ENCODE data around the gene FAAH. TPM values are rescaled to one million over a fixed set of nuclear protein-coding genes. Genes with fewer than 3 reads are reported as not detected.
"Not testable (repeated sequence)": the region's sequence is repeated elsewhere in the genome, so short reads cannot be mapped to it uniquely, and the experiment has no call there.

FAAH gene
- 0.72 TPM for total RNA-seq (ENCODE audit: insufficient read depth, low replicate concordance)

DNA sequence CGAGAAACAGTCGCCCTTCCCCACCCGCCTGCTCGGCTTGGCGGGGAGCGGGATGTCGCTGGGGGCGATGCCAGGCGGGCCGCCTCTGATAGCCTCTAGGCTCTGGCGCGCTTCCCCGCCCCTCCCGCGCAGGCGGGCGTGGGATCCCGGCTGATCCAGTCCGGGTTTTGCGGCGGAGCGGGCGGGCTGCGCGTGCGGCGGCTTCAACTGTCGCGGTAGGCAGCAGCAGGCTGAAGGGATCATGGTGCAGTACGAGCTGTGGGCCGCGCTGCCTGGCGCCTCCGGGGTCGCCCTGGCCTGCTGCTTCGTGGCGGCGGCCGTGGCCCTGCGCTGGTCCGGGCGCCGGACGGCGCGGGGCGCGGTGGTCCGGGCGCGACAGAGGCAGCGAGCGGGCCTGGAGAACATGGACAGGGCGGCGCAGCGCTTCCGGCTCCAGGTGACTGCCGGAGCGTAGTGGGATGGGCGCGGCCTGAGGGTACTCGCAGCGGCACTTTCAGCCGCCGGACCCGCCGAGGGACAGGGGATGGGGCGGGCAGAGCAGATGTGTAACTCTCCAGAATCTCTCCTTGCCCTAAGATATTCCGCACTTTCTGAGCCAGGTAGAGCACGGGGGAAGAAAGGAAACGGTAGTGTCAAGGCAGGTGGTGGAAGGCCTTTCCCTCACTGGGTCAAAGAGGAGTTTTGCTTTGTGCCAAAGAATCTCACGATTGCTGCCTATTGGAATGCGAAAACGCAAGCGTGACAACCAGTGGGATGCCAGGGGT lies at the start of gene FAAH:
FAAH (plus strand) TSS at position 210 of the 764 bp plus-strand sequence; CDS start at position 242, 32 bp downstream.
- peak; percentile 44 for DNase-seq (ENCODE audit: low spot score)

DNA sequence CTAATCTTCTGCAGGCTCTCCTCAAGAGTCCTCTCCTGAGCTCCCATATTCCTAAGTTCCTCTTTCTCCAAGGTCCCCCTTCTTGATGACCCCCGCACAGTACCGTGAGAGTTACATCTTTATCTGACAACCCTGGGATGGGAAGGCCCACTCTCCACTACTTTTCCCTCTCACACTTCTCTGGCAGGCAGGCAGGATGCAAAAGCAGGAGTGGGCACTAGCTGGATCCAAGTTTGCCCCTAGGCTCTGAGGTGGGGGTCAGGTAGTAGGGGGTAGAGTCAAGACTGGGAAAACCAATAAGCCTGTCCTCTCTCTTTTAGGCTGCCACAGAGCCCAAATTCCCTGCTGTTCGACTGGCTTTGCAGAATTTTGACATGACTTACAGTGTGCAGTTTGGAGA lies 49.6 kb upstream of the FAAH start:
- no peak for DNase-seq (ENCODE audit: low spot score)

DNA sequence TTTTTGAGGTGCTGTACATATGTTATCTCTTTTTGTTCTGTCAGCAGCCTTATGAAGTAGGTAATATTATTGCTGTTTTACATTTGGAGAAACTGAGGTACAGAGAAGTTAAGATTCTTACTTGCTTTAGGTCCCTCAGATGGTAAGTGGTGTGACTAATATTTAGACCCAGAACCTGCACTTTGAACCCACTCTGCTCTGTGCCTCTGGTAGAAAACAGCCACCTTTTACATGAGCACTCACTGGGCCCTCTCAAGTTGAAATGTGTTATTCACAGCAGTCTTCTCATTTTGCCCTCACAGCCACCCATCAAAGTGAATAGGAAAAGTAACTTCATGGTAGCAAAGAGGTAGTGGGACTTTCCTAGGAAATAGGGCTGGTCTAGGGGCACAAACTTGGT lies 48.8 kb upstream of the FAAH start:
- DNase-seq (ENCODE audit: low spot score): no peak

DNA sequence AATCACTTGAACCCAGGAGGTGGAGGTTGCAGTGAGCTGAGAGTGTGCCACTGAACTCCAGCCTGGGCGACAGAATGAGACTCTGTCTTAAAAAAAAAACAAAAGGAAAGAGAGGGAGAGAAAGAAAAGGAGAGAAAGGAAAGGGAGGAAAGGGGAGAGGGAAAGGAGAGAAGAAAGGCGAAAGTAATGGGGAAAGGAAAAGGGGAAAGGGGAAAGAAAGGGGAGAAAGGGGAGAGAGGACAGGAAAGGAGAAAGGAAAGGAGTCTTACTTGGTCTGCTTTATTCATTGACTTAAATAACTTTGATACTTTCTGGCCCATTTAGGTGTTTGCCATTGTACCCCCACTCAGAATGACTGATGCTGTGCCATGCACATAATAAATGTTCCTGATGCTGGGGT lies 41.8 kb upstream of the FAAH start:
- DNase-seq (ENCODE audit: low spot score): no peak

DNA sequence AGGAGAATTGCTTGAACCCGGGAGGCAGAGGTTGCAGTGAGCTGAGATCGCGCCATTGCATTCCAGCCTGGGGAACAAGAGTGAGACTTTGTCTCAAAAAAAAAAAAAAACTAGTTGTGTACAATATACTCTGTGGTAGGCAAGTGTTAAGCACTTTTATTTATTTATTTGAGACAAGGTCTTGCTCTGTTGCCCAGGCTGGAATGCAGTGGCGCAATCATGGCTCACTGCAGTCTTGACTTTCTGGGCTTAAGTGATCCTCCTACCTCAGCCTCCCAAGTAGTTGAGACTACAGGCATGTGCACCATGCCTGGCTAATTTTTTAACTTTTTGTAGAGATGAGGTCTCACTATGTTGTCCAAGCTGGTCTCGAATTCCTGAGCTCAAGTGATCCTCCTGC lies 38.2 kb upstream of the FAAH start:
- DNase-seq (ENCODE audit: low spot score): not testable (repeated sequence)

DNA sequence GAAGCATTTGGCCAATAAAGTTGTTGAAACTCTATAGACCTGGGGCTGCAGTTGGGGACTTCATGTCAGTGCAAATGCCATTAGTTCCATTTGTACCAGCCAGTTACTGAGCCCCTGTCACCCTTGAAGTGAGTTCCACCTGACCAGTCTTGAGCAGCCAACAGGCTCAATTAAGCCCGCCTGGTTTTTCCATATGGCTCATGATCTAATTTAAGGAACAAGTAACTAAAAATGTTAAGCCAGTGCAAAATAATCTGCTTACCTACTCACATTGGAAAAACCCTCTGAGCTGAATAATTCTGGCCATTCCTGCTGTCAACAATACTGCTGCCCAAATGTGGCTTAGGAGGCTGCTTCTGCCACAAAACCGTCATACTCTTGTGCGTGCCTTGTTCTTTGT lies 32.0 kb upstream of the FAAH start:
- no peak for DNase-seq (ENCODE audit: low spot score)

DNA sequence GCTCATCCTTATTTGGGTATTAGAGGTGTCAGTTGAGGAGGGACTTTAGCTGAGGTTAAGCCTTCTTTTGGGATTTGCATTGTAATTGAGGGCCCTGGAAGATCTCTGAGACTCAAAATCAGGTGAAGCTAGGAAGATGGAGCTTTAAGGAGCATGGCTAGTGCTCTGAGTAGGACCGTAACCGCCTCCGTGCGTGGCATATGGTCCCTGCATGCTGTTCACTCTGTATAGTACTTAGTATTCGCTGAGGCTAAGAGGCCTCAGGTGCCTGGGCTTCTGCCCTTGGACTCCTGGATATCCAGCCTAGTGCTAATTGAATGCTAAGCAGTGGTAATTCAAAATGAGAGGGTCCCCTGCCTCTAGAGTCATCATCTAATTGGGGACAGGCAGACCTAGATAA lies 31.0 kb upstream of the FAAH start:
- DNase-seq (ENCODE audit: low spot score): no peak

DNA sequence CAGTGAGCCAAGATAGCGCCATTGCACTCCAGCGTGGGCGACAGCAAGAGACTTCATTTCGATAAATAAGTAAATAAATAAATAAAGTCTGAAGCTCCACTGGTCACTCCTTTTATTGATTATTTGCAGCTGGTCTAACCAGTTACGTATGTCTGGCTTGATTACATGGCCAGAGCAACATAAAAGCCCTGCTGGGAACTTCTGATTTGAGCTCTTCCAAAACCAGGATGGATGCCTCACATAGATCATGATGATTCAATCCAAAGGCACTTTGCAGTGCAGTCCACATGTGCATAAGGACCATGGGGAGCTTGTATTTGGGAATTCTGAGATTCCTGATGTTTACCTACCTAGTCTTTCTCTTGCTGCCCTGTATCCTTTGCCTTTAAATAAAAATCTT lies 29.5 kb upstream of the FAAH start:
- no peak for DNase-seq (ENCODE audit: low spot score)

DNA sequence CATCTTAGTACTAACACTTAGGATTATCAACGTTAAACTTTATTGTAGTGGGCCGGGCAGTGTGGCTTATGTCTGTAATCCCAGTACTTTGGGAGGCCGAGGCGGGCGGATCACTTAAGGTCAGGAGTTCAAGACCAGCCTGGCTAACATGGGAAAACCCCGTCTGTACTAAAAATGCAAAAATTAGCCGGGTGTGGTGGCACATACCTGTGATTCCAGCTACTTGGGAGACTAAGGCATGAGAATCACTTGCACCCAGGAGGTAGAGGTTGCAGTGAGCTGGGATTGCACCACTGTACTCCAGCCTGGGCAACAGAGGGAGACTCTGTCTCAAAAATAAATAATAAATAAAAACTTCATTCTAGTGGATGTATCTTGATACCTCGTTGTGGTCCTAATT lies 28.3 kb upstream of the FAAH start:
- DNase-seq (ENCODE audit: low spot score): not testable (repeated sequence)

DNA sequence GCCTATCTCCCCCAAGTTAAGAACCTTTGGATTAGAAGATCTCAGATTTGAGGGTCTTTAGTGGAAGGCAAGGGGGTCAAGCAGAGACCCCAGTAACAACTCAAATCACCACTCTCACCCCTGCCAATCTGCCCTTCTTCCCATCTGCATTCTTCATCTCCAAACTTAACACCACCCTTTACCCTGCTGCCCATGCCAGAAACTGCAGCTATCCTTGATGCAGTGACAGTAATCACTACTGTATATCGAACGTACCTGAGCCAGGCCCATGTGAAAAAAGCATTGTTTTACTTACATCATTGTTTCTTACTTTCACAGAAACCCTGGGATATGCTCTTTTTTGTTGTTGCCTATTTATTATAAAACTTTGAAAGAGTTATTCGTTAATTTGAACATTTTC lies 27.0 kb upstream of the FAAH start:
- DNase-seq (ENCODE audit: low spot score): no peak

DNA sequence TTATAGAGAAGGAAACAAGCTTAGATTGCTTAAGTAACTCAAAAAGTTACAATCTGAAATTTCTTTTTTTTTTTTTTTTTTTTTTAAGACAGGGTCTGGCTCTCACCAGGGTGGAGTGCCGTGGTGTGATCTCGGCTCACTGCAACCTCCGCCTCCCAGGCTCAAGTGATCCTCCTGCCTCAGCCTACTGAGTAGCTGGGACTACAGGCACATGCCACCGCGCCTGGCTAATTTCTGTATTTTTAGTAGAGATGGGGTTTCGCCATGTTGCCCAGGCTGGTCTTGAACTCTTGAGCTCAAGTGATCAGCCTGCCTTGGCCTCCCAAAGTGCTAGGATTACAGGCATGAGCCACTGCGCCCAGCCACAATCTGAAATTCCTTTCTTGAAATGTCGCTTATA lies 26.4 kb upstream of the FAAH start:
- peak; percentile 52 for DNase-seq (ENCODE audit: low spot score)

DNA sequence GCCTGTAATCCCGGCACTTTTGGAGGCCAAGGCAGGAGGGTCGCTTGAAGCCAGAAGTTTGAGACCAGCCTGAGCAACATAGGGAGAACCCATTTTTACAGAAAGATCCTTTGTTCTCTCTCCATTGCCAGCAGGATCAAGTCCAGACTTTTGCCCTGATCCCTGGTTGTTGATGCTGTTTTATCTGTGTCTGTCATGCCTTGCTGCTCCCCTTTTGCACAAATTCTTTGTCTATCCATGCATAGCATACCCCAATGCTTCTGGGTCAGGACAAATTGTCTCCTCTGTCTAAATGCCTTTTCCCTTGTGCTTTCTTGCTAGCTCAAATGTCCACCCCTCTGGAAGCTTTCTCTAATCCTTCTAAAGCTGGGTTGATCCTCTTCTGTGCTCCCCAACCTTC lies 25.3 kb upstream of the FAAH start:
- no peak for DNase-seq (ENCODE audit: low spot score)

DNA sequence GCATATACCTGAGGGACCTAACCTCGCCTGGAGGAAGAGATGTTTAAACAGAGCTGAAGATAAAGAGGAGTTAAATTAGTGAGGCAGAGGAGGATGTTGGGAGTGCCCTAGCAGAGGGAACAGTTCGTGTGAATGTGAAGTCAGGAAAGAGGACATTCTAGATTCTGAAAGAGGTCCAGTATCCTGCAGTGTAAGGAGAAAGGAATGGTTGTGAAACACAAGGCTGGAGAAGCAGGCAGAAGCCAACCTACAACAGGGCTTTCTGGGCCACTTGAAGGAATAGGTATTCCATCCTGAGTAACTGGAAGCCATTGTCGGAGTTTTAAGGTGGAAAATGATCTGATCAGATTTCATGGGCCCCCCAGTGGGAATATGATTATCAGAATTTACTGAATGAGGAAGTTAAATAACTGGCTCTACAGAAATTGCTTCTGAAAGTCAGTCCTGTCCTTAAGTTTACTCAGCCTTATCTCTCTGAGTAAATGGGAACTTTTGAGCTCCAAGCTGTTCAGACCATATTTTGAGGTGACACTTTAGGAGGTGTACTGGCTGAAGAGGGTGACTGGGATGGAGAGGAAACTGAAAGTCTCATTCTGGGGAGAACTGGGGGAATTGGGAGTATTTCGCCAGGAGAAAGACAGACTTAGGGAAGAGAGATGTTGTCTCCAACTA lies 24.4 kb upstream of the FAAH start:
- DNase-seq (ENCODE audit: low spot score): no peak

DNA sequence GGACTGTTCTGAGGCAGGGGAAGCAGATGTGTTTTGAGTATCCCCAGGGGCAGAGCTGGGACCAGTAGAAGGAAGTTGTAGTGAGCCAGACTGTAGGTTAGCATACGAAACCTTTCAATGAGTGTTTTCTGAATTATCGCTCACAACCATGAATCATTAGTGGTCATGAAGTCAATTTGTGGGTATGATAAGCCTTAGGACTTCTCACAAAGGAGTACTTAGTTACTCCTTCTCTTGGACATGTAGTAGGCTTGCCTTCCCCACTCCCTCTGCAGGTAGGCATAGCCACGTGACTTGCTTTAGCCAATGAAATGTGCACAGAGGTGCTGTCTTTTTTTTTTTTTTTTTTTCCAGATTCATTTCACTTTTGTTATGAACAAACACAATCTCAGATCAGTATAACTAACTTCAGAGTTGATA lies 23.9 kb upstream of the FAAH start:
- DNase-seq (ENCODE audit: low spot score): no peak

DNA sequence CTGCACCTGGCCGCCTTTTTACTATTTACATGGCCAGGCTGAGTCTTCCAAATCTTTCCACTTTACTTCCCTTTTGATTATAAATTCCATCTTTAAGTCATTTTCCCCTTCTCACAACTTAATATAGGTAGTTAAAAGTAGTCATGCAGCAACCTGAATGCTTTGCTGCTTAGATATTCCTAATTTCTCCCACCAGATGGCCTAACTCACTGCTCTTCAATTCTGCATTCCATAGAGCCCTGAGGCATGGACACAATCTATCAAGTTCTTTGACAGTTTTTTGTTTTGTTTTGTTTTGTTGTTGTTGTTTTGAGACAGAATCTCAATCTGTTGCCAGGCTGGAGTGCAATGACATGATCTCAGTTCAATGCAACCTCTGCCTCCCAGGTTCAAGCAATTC lies 21.7 kb upstream of the FAAH start:
- DNase-seq (ENCODE audit: low spot score): no peak

DNA sequence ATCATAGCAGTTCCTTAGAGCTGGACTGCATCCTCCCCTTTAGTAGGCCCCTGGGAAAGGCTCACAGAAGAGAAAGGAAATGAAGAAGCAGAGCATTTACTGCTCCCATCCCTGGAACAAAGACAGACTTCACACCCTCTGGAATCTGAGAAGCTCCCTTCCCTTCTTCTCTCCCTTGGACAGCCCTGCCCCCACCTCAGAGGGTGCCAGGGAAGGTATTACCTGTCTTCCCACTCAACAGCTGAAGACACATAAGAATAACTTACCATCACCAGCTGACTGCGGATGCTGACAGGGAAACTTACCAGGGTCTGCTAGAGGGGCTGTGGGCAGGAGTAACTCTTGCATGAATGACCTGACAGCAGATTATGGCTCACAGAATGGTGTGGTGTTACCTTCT lies 14.1 kb upstream of the FAAH start:
- no peak for DNase-seq (ENCODE audit: low spot score)

DNA sequence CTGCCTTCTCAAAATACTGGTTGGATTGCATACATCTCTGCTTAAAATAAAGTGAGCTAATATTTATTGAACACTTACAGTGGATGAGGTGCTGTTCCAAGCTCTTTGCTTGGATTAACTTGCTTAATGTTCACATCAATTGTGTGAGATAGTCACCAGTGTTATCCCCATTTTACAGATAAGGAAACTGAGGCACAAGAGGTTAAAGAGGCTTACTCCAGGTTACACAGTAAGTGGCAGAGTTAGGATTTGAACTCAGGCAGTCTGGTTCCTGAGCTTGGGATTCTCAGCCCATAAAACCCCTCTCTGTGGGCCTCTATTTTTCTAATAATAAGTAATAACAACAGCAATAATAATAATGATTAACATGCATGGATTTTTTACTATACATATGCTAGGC lies 13.6 kb upstream of the FAAH start:
- no peak for DNase-seq (ENCODE audit: low spot score)

DNA sequence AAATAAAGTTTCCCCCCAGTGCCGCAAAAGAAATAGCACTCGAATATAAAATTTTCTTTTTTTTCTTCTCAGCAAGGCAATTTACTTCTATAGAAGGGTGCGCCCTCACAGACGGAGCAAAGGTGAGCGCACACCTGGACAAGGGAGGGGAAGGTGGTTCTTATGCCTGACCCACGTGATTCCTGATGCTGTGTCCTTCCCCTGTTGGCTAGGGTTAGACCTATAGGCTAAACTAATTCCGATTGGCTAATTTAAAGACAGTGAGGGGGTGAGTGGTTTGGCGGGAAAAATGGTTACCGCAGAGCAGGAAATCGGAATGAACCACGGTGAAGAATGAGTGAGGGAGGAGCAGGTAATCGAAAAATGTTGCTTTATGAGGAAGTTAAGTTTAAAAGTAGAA lies 607 bp upstream of the FAAH start:
- no peak for DNase-seq (ENCODE audit: low spot score)

DNA sequence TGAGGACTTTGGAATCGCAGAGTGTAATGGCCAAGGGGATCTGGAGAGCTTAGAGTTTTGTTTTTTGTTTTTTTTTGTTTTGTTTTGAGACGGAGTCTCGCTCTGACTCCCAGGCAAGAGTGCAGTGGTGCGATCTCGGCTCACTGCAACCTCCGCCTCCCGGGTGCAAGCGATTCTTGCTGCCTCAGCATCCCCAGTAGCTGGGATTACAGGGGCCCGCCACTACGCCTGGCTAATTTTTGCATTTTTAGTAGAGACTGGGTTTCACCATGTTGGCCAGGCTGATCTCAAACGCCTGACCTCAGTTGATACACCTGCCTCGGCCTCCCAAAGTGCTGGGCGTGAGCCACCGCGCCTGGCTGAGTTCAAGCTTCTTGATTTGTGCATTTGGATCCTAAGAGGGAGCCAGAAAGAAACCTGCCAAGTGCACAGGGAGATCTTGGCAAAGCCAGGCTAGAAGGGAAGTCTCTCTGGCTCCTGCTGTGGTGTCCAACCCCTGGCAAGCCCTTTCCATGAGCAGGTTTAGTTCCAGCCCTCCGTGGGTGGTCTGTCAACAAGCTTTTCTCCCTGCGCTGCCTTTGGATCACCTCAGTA lies 852 bp downstream of the FAAH start:
- DNase-seq (ENCODE audit: low spot score): no peak

DNA sequence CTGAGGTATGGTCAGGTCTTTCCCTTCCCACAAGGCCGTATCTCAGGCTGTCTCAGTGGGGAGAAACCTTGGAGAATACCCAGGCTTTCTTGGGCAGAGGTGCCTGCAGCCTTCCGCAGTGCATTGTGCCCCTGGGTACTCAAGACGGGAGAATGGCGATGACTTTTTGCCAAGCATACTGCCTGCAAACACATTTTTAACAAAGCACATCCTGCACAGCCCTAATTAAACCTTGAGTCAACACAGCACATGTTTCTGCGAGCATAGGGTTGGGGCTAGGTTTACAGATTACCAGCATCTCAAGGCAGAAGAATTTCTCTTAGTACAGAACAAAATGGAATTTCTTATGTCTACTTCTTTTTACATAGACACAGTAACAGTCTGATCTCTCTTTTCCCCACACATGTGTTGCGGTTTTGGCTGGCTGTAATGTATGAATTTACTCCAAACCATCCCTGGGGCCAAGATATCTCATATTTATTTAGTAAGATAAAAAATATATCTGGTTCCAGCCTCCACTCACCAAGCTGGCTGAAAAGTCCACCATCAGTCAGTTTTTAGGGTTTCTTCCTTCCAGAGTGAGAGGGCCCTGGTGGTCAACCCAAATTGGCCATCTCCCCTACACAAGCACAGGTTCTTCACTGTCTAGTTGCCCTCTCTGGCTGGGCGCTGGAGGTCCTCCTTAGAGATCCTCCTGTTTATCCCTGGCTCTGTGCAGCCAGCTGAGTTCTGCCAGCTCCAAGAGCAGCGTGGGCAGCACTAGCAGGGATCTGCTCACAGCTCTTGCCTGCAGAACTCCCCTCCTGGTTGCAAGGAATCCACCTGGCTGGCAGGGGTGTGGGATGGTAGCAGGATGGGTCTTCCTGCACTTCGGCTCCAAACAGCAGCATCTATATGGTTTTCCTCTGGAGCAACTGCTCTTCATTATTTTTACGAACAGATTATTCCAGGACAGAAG lies 2.6 kb downstream of the FAAH start:
- DNase-seq (ENCODE audit: low spot score): peak; percentile 49

DNA sequence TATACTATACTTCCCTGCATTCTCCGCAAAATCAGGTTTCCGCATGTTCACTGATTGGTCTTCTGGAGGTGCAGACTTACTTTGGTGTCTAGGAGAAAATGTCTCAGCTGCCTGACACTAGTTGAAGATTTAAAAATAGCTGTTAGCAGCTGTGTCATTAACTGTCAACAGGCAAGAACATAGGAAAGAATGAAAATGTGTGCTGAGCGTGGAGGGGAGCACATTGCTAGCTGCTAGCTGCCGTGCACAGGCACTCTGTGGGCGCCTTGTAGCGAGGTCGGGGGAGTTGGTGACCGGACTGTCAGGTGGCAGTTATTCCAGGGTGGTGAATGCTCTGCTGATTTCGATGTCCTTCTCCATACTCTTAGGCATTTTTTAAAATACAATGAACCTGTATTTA lies 5.2 kb downstream of the FAAH start:
- no peak for DNase-seq (ENCODE audit: low spot score)

DNA sequence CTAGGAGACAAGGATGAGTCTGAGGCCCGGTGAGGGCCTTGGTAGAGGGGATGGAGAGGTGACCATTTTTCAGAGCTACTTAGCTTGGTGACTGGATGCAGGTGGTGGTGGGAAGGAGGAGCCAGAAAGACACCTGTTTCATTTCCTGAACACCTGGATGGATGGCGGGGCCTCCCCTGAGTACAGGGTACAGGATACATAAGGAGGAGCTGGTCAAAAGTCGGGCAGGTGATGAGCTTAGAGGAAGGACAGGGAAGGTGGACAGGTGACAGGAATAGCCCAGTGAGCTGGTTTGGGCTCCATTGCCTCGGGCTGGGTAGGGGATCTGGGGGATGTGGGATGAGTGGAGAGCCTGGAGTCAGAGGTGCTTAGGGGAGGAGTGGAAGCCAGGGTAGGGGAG lies 6.3 kb downstream of the FAAH start:
- DNase-seq (ENCODE audit: low spot score): no peak
